ENCODE measurements around the gene ADSL.

DNA sequence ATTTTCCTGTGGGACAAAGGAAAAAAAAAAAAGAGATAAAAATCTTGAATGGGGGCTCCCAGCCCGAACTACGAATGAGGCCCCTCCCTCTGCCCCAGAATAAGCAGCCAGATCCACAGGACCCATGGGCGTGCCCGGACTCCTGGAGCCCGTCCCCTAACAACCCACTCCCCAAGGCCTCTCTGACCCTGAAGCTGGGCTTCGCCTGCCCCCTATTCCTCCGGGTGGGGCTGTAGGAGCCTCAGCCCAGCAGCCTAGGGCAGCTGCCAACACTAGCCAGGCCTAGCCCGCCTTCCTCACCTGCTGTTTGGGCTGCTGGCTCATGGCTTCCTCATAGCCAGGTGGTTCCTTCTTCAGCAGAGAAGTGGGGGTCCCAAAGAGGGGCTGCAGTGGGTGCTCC, 70.7 kb downstream of the ADSL start:
- TF ChIP-seq, protein P1, sequence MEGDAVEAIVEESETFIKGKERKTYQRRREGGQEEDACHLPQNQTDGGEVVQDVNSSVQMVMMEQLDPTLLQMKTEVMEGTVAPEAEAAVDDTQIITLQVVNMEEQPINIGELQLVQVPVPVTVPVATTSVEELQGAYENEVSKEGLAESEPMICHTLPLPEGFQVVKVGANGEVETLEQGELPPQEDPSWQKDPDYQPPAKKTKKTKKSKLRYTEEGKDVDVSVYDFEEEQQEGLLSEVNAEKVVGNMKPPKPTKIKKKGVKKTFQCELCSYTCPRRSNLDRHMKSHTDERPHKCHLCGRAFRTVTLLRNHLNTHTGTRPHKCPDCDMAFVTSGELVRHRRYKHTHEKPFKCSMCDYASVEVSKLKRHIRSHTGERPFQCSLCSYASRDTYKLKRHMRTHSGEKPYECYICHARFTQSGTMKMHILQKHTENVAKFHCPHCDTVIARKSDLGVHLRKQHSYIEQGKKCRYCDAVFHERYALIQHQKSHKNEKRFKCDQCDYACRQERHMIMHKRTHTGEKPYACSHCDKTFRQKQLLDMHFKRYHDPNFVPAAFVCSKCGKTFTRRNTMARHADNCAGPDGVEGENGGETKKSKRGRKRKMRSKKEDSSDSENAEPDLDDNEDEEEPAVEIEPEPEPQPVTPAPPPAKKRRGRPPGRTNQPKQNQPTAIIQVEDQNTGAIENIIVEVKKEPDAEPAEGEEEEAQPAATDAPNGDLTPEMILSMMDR (conservative IDR thresholded peaks at IDR 0.05 in 1 of 2, IDR thresholded peaks at IDR 0.05 in 1 of 2; ENCODE audit: low read depth in 1 of 2, low read length in 2 of 2), result no peak
- no peak for TF ChIP-seq EZH2 (IDR thresholded peaks at IDR 0.05; ENCODE audit: low read length, missing control alignments)

All from fibroblast of lung (primary cell).